Suprapubic skin (tissue), 4 donors: Measurements from ENCODE around the gene CACNA1E. TPM values are rescaled to one million over a fixed set of nuclear protein-coding genes. Genes with fewer than 3 reads are reported as not detected.

Experiments used
- DNase-seq, 2 donors: peaks; one replicate each; pipeline ENCODE4 v3.0.0-alpha.2; 2019; ENCODE audit warnings: low spot score in 2 of 2
- H3K27ac ChIP-seq: fragments of 200-600 bp; sonication (generic); one replicate; pipeline ENCODE4 v1.5.1; 2019
- H3K27me3 ChIP-seq: fragments of 200-600 bp; sonication (generic); one replicate; pipeline ENCODE4 v1.5.1; 2019
- H3K36me3 ChIP-seq: fragments of 200-600 bp; sonication (generic); one replicate; pipeline ENCODE4 v1.5.1; 2019
- H3K4me1 ChIP-seq: fragments of 200-600 bp; sonication (generic); one replicate; pipeline ENCODE4 v1.5.1; 2019
- H3K4me3 ChIP-seq: fragments of 200-600 bp; sonication (generic); one replicate; pipeline ENCODE4 v1.5.1; 2019; ENCODE audit warnings: mild to moderate bottlenecking
- H3K9me3 ChIP-seq: fragments of 200-600 bp; sonication (generic); one replicate; pipeline ENCODE4 v1.5.1; 2019
- EP300 ChIP-seq: sonication (generic); formaldehyde crosslinking; IDR thresholded peaks from one replicate; pipeline ENCODE4 v1.6.1; 2017; ENCODE audit warnings: antibody characterized with exemption
- POLR2A ChIP-seq, 2 donors: fragments of 450-650 bp; IDR thresholded peaks; one replicate each; pipeline ENCODE4 v1.6.1; 2017; ENCODE audit warnings: antibody characterized with exemption in 2 of 2, mild to moderate bottlenecking in 2 of 2, moderate library complexity in 2 of 2
- POLR2AphosphoS5 ChIP-seq, 3 donors: sonication (generic); formaldehyde crosslinking; IDR thresholded peaks; one replicate each; pipeline ENCODE4 v1.6.1; 2017; ENCODE audit warnings: antibody characterized with exemption in 3 of 3
- WGBS: methylation state at CpG from one replicate; pipeline ENCODE4 v1.1.5; 2018; 5-methylcytosine and 5-hydroxymethylcytosine counted together
- total RNA-seq, 4 donors: library from RNA; depleted of rRNA; stranded (reverse); fragments of >200 nt; gene quantifications; one replicate each; pipeline ENCODE4 v1.1.0, GENCODE V29; 2016
- TF ChIP-seq, protein P1 (sequence below), 2 donors: fragments of 200-600 bp in 1 of 2; fragments of 450-650 bp in 1 of 2; sonication (generic) in 1 of 2; IDR thresholded peaks; one replicate each; pipeline ENCODE4 v1.5.1; 2016 to 2019; ENCODE audit warnings: antibody characterized with exemption in 2 of 2, mild to moderate bottlenecking in 1 of 2, moderate library complexity in 1 of 2

CACNA1E gene
- total RNA-seq, 4 donors from 2014 or later, result not detected

DNA sequence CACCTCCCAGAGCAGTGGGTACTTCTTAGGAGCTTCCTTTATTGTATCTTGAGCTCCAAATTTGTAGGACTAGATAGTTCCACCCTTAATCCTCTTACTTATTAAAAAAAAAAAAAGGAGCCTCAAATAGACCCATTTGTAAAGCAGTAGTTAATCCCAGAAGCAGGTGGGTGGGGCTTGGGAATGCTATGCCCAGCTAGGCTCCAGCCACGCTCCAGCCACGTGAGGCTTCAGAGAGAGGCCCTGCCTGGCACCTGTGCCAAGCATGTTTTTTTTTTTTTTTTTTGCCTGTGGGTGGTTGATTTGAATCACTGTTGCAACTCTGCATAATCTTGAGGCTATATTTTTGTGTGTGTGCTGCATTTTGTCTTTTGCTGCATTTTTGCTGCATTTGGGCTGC, 7.0 kb downstream of the CACNA1E start:
- WGBS, result 36% methylated on average over 2 of the region's 2 CpGs
- DNase-seq, result no peak
- TF ChIP-seq EP300 (no peak), POLR2AphosphoS5 (IDR thresholded peaks at IDR 0.05) (no peak), POLR2A (IDR thresholded peaks at IDR 0.05) (no peak)
- Histone ChIP-seq H3K9me3 (no peaks in the 10 kb centered on the region), H3K36me3 (no peaks in the 10 kb centered on the region), H3K27me3 (peaks cover 70% of the 10 kb centered on the region), H3K4me1 (peaks cover 13% of the 10 kb centered on the region), H3K27ac (no peak overlapping the region), H3K4me3 (no peak overlapping the region)

DNA sequence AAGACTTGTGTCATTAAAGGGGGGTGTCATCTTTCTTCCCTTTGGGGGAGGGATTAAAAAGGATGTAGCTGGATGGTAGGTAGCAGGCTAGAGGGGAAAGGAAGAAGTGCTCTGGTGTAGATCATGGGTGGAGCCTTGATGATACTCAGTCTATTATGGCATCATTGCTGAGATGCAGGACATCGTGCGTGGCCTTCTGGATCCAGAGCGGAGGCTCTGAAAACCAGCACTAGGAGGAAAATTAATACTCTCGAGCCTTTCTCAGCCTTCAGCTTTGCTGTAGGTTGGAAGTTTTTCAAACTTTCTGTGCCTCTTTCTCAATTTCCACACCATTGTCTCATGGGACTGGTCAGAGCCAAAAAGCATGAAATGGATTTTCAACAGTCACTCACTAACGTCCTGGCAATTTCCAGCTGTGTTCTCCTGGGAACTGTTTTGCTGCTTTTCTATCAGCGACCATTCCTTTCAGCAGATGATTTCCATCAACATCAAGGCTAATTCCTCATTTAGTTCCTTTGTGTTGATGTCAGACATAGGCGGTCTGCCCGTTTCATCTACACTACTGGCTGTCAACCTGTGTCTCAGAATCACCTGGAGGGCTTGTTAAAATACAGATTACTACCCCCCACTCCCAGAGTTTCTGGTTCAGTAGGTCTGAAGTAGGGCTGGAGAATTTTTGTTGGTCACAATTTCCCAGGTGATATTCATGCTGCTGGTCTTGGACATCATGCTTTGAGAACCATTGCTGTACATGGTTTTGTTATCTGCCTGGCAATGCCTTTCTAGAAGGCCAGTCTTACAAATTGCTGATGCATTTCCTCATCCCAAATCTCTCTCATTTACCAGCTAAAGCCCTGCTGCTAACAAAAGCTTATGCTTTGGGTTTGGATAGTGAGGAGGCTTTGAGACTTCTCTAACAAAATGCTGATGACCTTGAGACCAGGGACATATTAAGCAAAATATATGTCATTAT, 7.7 kb downstream of the CACNA1E start:
- WGBS, result 41% methylated on average over 8 of the region's 8 CpGs
- H3K4me3 ChIP-seq, result no peak overlapping the region
- peaks cover 64% of the 10 kb centered on the region for H3K27me3 ChIP-seq
- H3K9me3 ChIP-seq, result no peaks in the 10 kb centered on the region
- no peak for DNase-seq
- TF ChIP-seq EP300 (no peak), POLR2A (IDR thresholded peaks at IDR 0.05) (no peak)
- no peak overlapping the region for H3K27ac ChIP-seq
- peaks cover 5% of the 10 kb centered on the region for H3K4me1 ChIP-seq
- H3K36me3 ChIP-seq, result no peaks in the 10 kb centered on the region

DNA sequence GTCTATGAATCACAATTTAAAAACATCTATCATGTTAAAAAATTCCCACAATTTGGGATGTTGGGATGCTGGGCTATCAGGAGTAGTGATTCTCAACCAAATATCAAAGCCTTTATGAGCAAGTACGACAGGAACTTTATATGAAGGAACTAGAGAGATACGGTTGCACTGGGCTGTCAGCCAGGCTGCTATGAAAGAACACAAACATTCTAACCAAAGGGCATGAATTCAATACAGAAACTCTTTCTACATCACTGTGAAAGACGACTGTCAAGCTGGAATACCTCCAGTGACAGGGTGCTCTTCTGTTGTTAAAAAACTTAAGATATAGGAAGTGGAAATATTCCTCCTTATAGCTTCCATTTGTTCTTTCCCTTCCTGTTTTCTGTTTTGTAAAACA, 9.8 kb downstream of the CACNA1E start:
- TF ChIP-seq POLR2A (IDR thresholded peaks at IDR 0.05) (no peak), POLR2AphosphoS5 (IDR thresholded peaks at IDR 0.05) (no peak), EP300 (no peak)
- TF ChIP-seq, protein P1, sequence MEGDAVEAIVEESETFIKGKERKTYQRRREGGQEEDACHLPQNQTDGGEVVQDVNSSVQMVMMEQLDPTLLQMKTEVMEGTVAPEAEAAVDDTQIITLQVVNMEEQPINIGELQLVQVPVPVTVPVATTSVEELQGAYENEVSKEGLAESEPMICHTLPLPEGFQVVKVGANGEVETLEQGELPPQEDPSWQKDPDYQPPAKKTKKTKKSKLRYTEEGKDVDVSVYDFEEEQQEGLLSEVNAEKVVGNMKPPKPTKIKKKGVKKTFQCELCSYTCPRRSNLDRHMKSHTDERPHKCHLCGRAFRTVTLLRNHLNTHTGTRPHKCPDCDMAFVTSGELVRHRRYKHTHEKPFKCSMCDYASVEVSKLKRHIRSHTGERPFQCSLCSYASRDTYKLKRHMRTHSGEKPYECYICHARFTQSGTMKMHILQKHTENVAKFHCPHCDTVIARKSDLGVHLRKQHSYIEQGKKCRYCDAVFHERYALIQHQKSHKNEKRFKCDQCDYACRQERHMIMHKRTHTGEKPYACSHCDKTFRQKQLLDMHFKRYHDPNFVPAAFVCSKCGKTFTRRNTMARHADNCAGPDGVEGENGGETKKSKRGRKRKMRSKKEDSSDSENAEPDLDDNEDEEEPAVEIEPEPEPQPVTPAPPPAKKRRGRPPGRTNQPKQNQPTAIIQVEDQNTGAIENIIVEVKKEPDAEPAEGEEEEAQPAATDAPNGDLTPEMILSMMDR (IDR thresholded peaks at IDR 0.05), result no peak
- Histone ChIP-seq H3K4me1 (peaks cover 3% of the 10 kb centered on the region), H3K36me3 (no peaks in the 10 kb centered on the region), H3K27me3 (peaks cover 48% of the 10 kb centered on the region), H3K4me3 (no peak overlapping the region), H3K27ac (no peak overlapping the region), H3K9me3 (no peaks in the 10 kb centered on the region)
- WGBS, result 23% methylated on average over 3 of the region's 3 CpGs
- no peak for DNase-seq

DNA sequence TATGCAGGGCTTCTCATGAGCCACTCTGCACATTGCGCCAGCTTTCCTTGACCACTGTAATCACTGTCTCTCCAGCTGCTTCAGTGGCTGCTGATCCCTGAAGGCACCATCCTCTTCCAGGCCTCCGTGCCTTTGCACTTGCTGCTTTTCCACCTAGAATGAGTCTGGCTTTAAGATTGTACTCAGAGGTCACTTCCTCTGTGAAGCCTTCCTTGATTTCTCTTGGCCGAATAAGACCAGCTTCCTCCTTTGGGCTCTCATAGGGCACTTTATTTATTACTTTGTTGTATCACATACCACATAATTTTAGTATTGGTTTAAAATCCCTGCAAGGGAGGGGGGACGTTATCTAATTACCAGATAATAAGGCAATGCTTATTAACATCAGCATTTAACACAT, 10.6 kb downstream of the CACNA1E start:
- peaks cover 3% of the 10 kb centered on the region for H3K4me1 ChIP-seq
- H3K9me3 ChIP-seq, result no peaks in the 10 kb centered on the region
- no peaks in the 10 kb centered on the region for H3K36me3 ChIP-seq
- DNase-seq, result no peak
- H3K4me3 ChIP-seq, result no peak overlapping the region
- 81% methylated on average over 4 of the region's 4 CpGs for WGBS
- H3K27me3 ChIP-seq, result peaks cover 43% of the 10 kb centered on the region
- TF ChIP-seq POLR2A (IDR thresholded peaks at IDR 0.05) (no peak), POLR2AphosphoS5 (IDR thresholded peaks at IDR 0.05) (no peak), EP300 (no peak)
- TF ChIP-seq, protein P1 (IDR thresholded peaks at IDR 0.05), result no peak
- H3K27ac ChIP-seq, result no peak overlapping the region

DNA sequence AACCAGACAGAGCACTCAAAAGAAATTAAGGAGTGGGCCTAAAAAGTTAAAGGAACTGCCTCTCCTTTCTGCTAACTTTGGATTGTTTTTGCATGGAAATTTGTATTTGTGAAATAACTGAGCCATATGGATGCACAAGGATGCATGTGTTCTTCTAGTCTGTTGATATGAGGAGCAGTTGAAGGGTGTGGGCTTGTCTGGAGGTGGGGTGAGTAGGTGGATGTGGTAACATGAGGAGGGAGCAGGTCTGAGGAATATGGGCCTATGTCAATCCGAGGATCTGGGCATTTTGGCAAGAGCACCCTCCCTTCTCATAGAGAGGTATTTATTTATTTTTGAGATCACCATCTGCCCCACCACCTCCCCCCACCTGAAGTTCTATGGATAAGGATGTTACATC, 13.4 kb downstream of the CACNA1E start:
- TF ChIP-seq POLR2A (IDR thresholded peaks at IDR 0.05) (no peak), EP300 (no peak), POLR2AphosphoS5 (IDR thresholded peaks at IDR 0.05) (no peak)
- TF ChIP-seq, protein P1 (IDR thresholded peaks at IDR 0.05), result no peak
- H3K4me1 ChIP-seq, result no peaks in the 10 kb centered on the region
- WGBS, result 76% methylated on average over 1 of the region's 1 CpG
- DNase-seq, result no peak
- H3K4me3 ChIP-seq, result no peak overlapping the region
- H3K27me3 ChIP-seq, result peaks cover 23% of the 10 kb centered on the region
- no peaks in the 10 kb centered on the region for H3K9me3 ChIP-seq
- no peak overlapping the region for H3K27ac ChIP-seq
- no peaks in the 10 kb centered on the region for H3K36me3 ChIP-seq

DNA sequence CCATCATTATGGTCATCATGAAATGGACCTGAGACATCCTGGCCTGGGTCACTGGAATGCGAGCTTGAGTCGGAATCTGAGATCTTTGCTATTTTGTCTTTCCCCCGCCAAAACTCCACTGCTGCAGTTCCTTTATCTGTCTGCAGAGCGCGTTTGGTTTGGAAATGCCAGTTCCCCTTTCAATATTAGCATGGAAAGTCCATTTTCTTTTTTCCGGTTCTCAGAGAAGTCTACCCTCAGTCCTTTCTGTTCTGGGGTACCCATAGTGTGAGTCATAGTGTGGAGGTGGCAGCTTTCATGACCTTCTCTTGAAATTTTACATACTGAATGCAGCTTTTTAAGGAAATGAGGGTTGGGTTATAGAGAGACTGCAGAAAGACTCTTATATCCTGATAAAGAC, 14.6 kb downstream of the CACNA1E start:
- Histone ChIP-seq H3K27me3 (peaks cover 13% of the 10 kb centered on the region), H3K4me1 (no peaks in the 10 kb centered on the region), H3K9me3 (no peaks in the 10 kb centered on the region), H3K27ac (no peak overlapping the region), H3K4me3 (no peak overlapping the region), H3K36me3 (no peaks in the 10 kb centered on the region)
- TF ChIP-seq EP300 (no peak), POLR2A (IDR thresholded peaks at IDR 0.05) (no peak), POLR2AphosphoS5 (IDR thresholded peaks at IDR 0.05) (no peak)
- TF ChIP-seq, protein P1 (IDR thresholded peaks at IDR 0.05), result no peak
- no peak for DNase-seq
- WGBS, result 83% methylated on average over 6 of the region's 6 CpGs
